Measurements from ENCODE around the gene DIAPH1. TPM values are rescaled to one million over a fixed set of nuclear protein-coding genes. Genes with fewer than 3 reads are reported as not detected.

The DIAPH1 gene
- total RNA-seq, 2 experiments from 2014 or later = 225 to 227 TPM

DNA sequence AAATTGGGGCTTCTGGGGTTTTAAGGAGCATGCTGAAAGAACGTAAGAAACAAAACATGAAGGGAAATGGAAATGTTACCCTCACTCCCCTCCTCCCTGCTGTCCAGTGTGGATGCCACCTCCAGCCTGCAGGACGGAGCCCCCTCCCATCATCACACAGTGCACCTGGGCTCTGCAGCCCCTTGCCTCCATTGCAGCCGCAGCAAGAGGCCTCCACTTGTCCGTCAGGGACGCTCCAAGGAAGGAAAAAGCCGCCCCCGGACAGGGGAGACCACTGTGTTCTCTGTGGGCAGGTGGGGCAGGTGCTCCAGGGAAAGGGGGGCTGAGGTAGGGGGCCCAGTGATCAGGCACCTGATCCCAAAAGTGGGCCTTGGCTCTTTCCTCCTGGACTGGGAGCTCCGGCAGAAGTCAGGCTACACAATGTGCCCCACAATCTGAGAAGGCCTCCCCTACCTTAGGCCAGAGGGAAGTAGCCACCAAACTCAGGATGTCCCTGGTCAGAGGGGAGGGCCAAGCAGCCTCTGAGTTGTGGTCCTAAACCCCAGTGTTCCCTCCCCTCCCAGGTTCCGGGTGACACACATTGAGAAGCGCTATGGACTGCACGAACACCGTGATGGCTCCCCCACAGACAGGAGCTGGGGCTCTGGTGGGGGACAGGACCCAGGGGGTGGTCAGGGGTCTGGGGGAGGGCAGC is 20.7 kb upstream of the DIAPH1 start:
- DNase-seq = no peak
- peaks cover 9% of the 10 kb centered on the region for H3K36me3 Mint-ChIP-seq
- no peak overlapping the region for H3K4me3 Mint-ChIP-seq
- H3K9me3 Mint-ChIP-seq = no peaks in the 10 kb centered on the region
- ChIA-PET POLR2A (interaction anchor here (3.7 kb wide), 1 partner anchor 11 kb away, joined by 32 read pairs; the partner anchor contains the start of gene FCHSD1), CTCF (interaction anchor here (0.8 to 10.4 kb wide), 4 partner anchors 21 to 76 kb away, joined by 3 to 120 read pairs (median 44); partner anchors contain the start of gene DIAPH1)
- intact Hi-C loops (cut with micrococcal nuclease) = no loop called here
- no peak overlapping the region for H3K27ac Mint-ChIP-seq
- H3K27me3 Mint-ChIP-seq = no peaks in the 10 kb centered on the region
- H3K4me1 Mint-ChIP-seq (ENCODE audit: low read depth) = peaks cover 46% of the 10 kb centered on the region

DNA sequence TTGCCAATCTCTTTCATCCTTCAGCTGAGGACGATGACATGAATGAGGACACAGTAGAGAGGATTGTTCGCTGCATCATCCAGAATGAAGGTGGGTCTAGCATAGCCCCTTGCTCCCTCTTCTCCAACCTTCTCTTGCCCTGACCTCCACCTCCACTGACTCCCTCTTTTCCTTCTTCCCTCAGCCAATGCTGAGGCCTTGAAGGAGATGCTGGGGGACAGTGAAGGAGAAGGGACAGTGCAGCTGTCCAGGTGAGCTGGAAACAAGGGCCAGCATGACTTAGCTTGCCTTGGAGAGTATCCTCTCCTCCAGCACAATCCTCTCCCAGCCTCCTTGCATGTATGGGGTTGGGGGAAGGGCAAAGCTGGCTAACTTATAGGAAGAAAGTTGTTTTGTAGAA is 20.0 kb upstream of the DIAPH1 start:
- Mint-ChIP-seq H3K27ac (peak overlapping the region; percentile 89), H3K9me3 (no peaks in the 10 kb centered on the region), H3K4me3 (peak overlapping the region; percentile 94), H3K27me3 (no peaks in the 10 kb centered on the region), H3K36me3 (peaks cover 12% of the 10 kb centered on the region), H3K4me1 (ENCODE audit: low read depth) (peaks cover 52% of the 10 kb centered on the region)
- ChIA-PET POLR2A (interaction anchor here (0.9 to 3.7 kb wide), 2 partner anchors 12 to 35 kb away, joined by 3 to 32 read pairs; partner anchors contain the start of gene FCHSD1), CTCF (interaction anchor here (1.8 to 10.4 kb wide), 5 partner anchors 21 to 75 kb away, joined by 7 to 120 read pairs (median 27); partner anchors contain the start of gene DIAPH1)
- intact Hi-C loops (cut with micrococcal nuclease) = no loop called here
- DNase-seq = no peak

DNA sequence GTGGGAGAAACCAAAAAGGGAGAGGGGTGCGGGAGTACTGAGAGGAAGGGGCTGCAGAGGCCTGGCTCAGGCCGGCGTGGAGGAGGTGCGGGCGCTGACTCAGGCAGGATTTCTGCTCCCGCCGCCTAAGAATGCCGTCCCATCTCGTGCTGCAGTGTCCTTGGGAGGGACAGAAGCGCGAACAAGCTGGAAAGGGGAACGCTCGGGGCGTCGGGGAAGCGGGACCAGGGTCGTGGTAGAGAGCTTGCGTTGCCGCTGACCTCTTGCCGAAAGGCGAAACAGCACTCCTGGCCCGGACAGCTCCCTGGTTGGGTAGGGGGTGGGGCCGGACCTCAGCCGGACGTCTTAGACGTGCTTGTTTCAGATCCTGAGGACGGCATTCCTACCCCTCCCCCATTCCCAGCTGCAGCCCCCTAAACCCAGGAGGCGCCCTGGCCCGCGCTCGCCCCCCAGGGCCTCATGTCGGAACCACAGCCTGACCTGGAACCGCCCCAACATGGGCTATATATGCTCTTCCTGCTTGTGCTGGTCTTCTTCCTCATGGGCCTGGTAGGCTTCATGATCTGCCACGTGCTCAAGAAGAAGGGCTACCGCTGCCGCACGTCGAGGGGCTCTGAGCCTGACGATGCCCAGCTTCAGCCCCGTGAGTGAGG is 19.1 kb upstream of the DIAPH1 start:
- Mint-ChIP-seq H3K4me3 (peak overlapping the region; percentile 94), H3K36me3 (peaks cover 14% of the 10 kb centered on the region), H3K4me1 (ENCODE audit: low read depth) (peaks cover 54% of the 10 kb centered on the region), H3K27ac (peak overlapping the region; percentile 89), H3K9me3 (no peaks in the 10 kb centered on the region), H3K27me3 (no peaks in the 10 kb centered on the region)
- CTCF ChIA-PET = interaction anchor here (1.0 to 10.4 kb wide), 13 partner anchors 12 to 80 kb away, joined by 3 to 120 read pairs (median 8); partner anchors contain the start of genes DIAPH1 and FCHSD1
- POLR2A ChIA-PET = interaction anchor here (0.7 to 5.1 kb wide), 8 partner anchors 9 to 46 kb away, joined by 3 to 44 read pairs (median 6); partner anchors contain the start of genes DIAPH1 and FCHSD1
- peak; percentile 72 for DNase-seq
- intact Hi-C loops (cut with micrococcal nuclease) = loop anchor here (2.0 kb wide), 1 partner anchor 45 kb away; no protein-coding TSS in a partner anchor

DNA sequence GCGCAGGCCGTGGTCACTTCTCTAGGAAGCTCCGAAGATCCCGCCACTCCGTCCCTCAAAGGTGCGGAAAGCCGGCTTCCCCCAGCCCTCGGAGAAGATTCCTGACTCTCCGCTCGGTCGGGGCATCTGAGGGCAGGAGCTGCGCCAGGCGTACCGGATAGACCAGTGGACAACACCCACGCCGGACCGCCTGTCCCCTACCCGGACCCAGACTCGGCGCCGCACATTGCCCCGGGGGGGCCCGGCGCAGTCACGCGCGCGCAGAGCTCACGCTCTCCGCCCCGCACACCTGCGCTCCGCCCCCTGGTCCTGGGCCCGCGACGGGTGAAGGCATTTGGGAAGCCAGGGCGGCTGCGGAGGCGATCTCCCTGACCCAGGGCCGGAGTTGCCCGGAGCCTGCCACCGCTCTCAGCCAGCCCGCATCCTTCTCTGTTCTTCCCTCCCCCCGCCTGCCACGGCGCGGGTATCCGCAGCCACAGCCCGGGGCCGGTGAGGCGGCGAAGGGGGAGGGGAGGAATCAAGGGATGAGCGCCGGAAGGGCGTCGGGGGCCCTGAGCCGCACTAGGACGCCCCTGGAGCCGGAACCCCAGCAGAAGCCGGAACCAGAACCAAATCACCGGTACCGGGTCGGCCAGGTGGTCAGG is 18.4 kb upstream of the DIAPH1 start:
- POLR2A ChIA-PET = interaction anchor here (0.7 to 5.1 kb wide), 15 partner anchors 8 to 364 kb away, joined by 3 to 44 read pairs (median 4); partner anchors contain the start of genes DIAPH1, FCHSD1 and RNF14
- Mint-ChIP-seq H3K27ac (peak overlapping the region; percentile 80), H3K4me1 (ENCODE audit: low read depth) (peaks cover 54% of the 10 kb centered on the region), H3K27me3 (no peaks in the 10 kb centered on the region), H3K36me3 (peaks cover 17% of the 10 kb centered on the region), H3K4me3 (peak overlapping the region; percentile 94), H3K9me3 (no peaks in the 10 kb centered on the region)
- CTCF ChIA-PET = interaction anchor here (1.0 to 10.4 kb wide), 14 partner anchors 12 to 324 kb away, joined by 3 to 120 read pairs (median 8); partner anchors contain the start of genes DIAPH1 and FCHSD1
- intact Hi-C loops (cut with micrococcal nuclease) = loop anchor here (2.0 kb wide), 1 partner anchor 44 kb away; no protein-coding TSS in a partner anchor
- peak; percentile 59 for DNase-seq

DNA sequence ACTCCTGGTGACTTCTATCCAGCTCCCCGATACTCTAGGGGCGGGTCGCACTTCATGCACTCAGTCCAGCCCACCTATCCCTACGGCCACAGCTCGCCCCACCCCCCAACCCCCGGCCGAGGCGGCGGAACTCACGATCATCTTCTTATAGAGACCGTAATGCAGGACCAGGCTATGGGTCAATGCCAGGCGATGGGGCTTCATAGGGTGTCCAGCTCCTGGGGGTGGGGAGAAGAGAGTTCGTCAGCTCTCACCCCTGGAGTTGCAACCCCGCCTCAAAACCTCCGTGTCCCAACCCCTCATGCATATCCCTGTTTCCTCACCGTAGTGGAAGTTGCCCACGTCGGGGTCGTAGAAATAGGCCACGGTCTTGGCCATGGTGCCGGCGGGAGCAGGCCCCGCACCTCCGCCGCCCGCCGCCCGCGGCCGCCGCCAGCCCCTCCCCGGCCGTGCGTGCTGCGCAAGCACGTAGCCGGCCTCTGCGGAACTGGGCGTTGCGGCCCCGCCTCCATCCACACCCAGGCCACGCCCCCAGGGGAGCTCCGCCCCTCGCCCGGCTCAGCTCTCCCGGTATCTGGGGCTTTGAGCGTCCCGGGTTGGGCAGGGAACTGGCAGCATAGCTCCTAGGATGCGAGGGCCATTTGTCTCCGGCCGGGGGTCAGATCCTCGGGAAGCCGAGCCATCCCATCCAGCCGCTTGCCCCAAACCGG is 17.8 kb upstream of the DIAPH1 start, which contains the start of the genes HDAC3 and RELL2:
HDAC3 (minus strand) TSS at position 437 of the 710 bp plus-strand sequence; CDS start at position 378, 59 bp downstream.
RELL2 (plus strand) TSS at position 585 of the 710 bp plus-strand sequence. CDS start 1,229 bp downstream, outside the sequence.
- DNase-seq = peak; percentile 96
- Mint-ChIP-seq H3K9me3 (no peaks in the 10 kb centered on the region), H3K4me3 (peak within 1 kb of the TSS; percentile 94), H3K36me3 (peaks cover 17% of the 10 kb centered on the region), H3K27ac (peak within 1 kb of the TSS; percentile 80), H3K27me3 (no peaks in the 10 kb centered on the region), H3K4me1 (ENCODE audit: low read depth) (peaks cover 47% of the 10 kb centered on the region)
- ChIA-PET CTCF (interaction anchor here (1.0 to 10.4 kb wide), 14 partner anchors 11 to 333 kb away, joined by 3 to 120 read pairs (median 8); partner anchors contain the start of genes DIAPH1, FCHSD1 and RNF14), POLR2A (interaction anchor here (0.8 to 5.1 kb wide), 15 partner anchors 11 to 365 kb away, joined by 3 to 44 read pairs (median 4); partner anchors contain the start of genes DIAPH1, FCHSD1 and RNF14)
- intact Hi-C loops (cut with micrococcal nuclease) = loop anchor here (1.0 to 2.0 kb wide), 4 partner anchors 15 to 44 kb away; partner anchors contain the start of gene FCHSD1

DNA sequence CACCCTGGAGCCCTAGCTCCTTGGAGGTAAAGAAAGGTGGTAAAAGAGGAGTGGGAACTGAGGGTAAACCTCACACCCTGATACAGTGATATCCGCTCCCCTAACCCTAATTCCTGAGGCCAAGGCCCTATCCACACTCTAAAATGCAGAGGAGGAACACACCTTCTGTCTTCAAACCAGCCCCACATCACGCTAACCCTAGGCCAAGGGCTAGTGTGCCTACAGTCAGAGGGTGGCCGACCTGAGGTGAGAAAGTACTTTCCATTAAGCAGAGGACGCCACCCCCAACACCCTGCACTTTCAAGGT is 17.3 kb upstream of the DIAPH1 start:
- Mint-ChIP-seq H3K36me3 (peaks cover 14% of the 10 kb centered on the region), H3K4me1 (ENCODE audit: low read depth) (peaks cover 42% of the 10 kb centered on the region), H3K27ac (peak overlapping the region; percentile 66), H3K9me3 (no peaks in the 10 kb centered on the region), H3K4me3 (peak overlapping the region; percentile 94), H3K27me3 (no peaks in the 10 kb centered on the region)
- ChIA-PET CTCF (interaction anchor here (1.0 to 10.4 kb wide), 8 partner anchors 18 to 333 kb away, joined by 3 to 120 read pairs (median 18); partner anchors contain the start of genes DIAPH1 and RNF14), POLR2A (interaction anchor here (1.1 to 5.1 kb wide), 11 partner anchors 11 to 366 kb away, joined by 3 to 44 read pairs (median 8); partner anchors contain the start of genes DIAPH1 and FCHSD1)
- DNase-seq = no peak
- intact Hi-C loops (cut with micrococcal nuclease) = loop anchor here (1.0 to 2.0 kb wide), 4 partner anchors 15 to 43 kb away; partner anchors contain the start of gene FCHSD1

DNA sequence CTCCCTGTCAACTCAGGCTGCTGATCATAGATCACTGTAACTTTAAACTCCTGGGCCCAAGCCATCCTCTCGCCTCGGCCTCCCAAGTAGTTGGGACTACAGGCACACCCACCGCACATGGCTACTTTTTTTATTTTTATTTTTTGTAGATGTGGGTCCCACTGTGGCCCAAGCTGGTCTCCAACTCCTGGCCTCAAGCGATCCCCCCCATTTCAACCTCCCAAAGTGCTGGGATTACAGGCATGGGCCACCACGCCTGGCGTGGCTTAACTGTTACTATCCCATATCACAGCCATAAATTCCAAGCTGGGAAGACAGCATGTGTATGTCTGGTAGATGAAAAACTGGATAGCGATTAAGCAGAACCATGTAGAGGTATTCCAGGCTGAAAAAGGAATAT is 16.8 kb upstream of the DIAPH1 start:
- Mint-ChIP-seq H3K27ac (no peak overlapping the region), H3K9me3 (no peaks in the 10 kb centered on the region), H3K27me3 (no peaks in the 10 kb centered on the region), H3K36me3 (peaks cover 12% of the 10 kb centered on the region), H3K4me3 (peak overlapping the region; percentile 94), H3K4me1 (ENCODE audit: low read depth) (peaks cover 38% of the 10 kb centered on the region)
- intact Hi-C loops (cut with micrococcal nuclease) = loop anchor here (1.0 to 2.0 kb wide), 4 partner anchors 16 to 43 kb away; partner anchors contain the start of gene FCHSD1
- CTCF ChIA-PET = interaction anchor here (1.0 to 10.4 kb wide), 7 partner anchors 18 to 333 kb away, joined by 3 to 120 read pairs (median 27); partner anchors contain the start of genes DIAPH1 and RNF14
- POLR2A ChIA-PET = interaction anchor here (1.1 to 5.1 kb wide), 7 partner anchors 10 to 43 kb away, joined by 3 to 44 read pairs (median 10); partner anchors contain the start of genes DIAPH1 and FCHSD1
- DNase-seq = no peak

DNA sequence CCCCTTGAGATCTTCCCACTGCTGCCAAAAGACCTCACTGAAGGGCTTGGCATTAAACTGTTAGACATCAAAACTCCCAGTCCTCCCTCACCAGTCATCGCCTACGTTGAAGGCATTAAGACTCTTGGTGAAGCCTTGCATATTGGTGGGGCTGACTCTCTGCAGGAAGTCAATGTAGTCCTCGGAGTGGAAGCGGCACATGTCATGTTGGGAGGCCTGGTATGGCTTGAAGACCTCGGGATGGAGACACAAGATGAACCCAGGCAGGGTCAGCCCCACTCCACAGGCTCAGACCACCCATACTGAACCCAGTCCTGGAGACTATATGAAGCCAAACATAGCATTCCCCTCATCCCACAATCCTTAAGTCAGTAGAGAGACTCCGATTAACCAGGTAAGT is 15.9 kb upstream of the DIAPH1 start:
- ChIA-PET CTCF (interaction anchor here (1.1 to 10.4 kb wide), 5 partner anchors 17 to 71 kb away, joined by 3 to 120 read pairs (median 30); partner anchors contain the start of gene DIAPH1), POLR2A (interaction anchor here (2.4 to 5.1 kb wide), 2 partner anchors 13 to 17 kb away, joined by 8 to 44 read pairs; partner anchors contain the start of gene DIAPH1)
- DNase-seq = no peak
- H3K27me3 Mint-ChIP-seq = no peaks in the 10 kb centered on the region
- H3K27ac Mint-ChIP-seq = no peak overlapping the region
- no peak overlapping the region for H3K4me3 Mint-ChIP-seq
- peaks cover 38% of the 10 kb centered on the region for H3K4me1 Mint-ChIP-seq (ENCODE audit: low read depth)
- intact Hi-C loops (cut with micrococcal nuclease) = no loop called here
- peaks cover 14% of the 10 kb centered on the region for H3K36me3 Mint-ChIP-seq
- no peaks in the 10 kb centered on the region for H3K9me3 Mint-ChIP-seq

DNA sequence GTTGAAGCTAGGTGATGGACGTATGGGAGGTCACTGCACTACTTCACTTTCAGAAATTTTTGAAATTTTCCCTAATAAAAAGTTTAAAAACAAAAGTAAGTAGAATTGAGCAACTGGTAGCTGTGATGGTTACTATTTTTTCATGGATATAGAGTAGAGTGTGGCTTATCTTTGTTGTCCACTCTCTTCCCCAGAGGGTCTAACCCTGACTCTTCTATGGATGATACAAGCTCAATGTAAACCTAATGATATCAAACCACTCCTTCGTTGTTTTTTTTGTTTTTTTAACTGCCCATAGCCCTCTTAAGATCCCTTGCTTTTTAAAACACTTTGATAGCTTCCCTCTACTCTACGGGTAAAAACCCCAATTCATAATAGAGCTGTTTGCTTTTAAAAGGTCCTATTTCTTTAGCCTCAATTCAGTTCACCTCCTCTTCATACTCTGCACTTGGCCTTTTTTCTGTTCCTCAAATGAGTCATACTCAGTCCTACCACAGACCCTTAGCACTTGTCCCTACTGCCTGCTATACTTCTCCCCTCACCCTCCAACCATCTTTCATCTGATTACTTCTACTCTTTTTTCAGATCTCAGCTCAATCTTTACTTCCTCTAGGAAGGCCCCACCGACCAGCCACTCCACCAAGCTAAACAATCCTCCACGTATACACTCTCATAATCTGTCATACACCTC is 15.2 kb upstream of the DIAPH1 start:
- Mint-ChIP-seq H3K27ac (peak overlapping the region; percentile 35), H3K27me3 (no peaks in the 10 kb centered on the region), H3K9me3 (no peaks in the 10 kb centered on the region), H3K4me3 (no peak overlapping the region), H3K36me3 (peaks cover 12% of the 10 kb centered on the region), H3K4me1 (ENCODE audit: low read depth) (peaks cover 36% of the 10 kb centered on the region)
- ChIA-PET POLR2A (interaction anchor here (0.7 to 5.1 kb wide), 2 partner anchors 13 to 16 kb away, joined by 3 to 44 read pairs; partner anchors contain the start of gene DIAPH1), CTCF (interaction anchor here (0.7 to 10.4 kb wide), 10 partner anchors 8 to 327 kb away, joined by 3 to 120 read pairs (median 4); partner anchors contain the start of gene DIAPH1)
- intact Hi-C loops (cut with micrococcal nuclease) = no loop called here
- no peak for DNase-seq

DNA sequence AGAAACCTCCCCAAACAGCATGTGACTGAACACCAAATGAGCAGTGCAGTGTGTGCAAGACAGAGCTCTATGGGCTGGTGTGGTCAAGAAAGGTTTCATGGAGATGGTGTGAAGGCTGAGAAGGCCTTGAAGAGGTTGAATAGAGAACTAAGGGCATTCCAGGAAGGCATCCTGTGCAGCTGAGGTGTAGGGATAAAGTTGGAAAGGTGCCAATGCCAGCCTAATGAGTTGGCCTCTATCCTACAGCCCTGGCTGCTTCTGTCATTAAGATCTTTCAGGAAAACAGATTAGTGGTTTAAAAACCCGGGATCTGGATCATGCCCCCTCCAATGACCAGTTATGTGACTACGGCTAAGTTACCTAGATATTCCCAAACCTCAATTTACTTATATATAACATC is 13.8 kb upstream of the DIAPH1 start:
- DNase-seq = no peak
- ChIA-PET CTCF (interaction anchor here (0.7 to 10.4 kb wide), 5 partner anchors 10 to 69 kb away, joined by 3 to 120 read pairs (median 5); partner anchors contain the start of gene DIAPH1), POLR2A (interaction anchor here (1.2 kb wide), 1 partner anchor 13 kb away, joined by 3 read pairs; no protein-coding TSS in a partner anchor)
- H3K27me3 Mint-ChIP-seq = no peaks in the 10 kb centered on the region
- no peak overlapping the region for H3K4me3 Mint-ChIP-seq
- intact Hi-C loops (cut with micrococcal nuclease) = no loop called here
- H3K9me3 Mint-ChIP-seq = no peaks in the 10 kb centered on the region
- peaks cover 25% of the 10 kb centered on the region for H3K4me1 Mint-ChIP-seq (ENCODE audit: low read depth)
- H3K36me3 Mint-ChIP-seq = peaks cover 17% of the 10 kb centered on the region
- no peak overlapping the region for H3K27ac Mint-ChIP-seq
